ENCODE results near the gene NPAS3. TPM values are rescaled to one million over a fixed set of nuclear protein-coding genes. Genes with fewer than 3 reads are reported as not detected.

Gene NPAS3
- total and polyA plus RNA-seq, 4 donors: 0.07 to 0.09 (median 0.08) TPM; not detected in 1

DNA sequence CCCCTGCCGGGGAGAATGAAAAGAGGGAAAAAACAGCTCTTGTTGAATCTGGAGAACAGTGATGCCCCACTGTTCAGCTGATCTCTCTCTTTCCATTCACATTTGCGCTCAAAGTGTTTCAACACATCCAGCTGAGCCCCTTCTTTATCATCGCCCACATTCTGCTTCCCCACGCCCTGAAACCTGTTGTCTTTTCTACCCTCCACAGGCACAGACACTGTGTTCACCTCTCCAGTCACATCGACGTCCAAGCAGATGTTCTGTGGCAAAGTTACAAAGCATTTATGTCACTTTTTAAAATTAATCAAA lies 673.5 kb downstream of the NPAS3 start:
- no peak for DNase-seq (ENCODE audit: low spot score)
- 62% methylated on average over 6 of the region's 6 CpGs for WGBS
- Histone ChIP-seq H3K9me3 (ENCODE audit: control insufficient read depth in 4 of 4, low read length in 3 of 4) (no peaks in the 10 kb centered on the region), H3K9ac (ENCODE audit: low read depth in 1 of 2, low read length in 2 of 2) (no peak overlapping the region), H3K4me1 (ENCODE audit: control insufficient read depth in 4 of 4, insufficient read depth in 4 of 4, low read length in 3 of 4) (no peaks in the 10 kb centered on the region), H3K27me3 (ENCODE audit: control insufficient read depth in 4 of 4, insufficient read depth in 4 of 4, low read length in 3 of 4) (no peaks in the 10 kb centered on the region), H3K36me3 (ENCODE audit: control insufficient read depth in 4 of 4, insufficient read depth in 3 of 4, low read depth in 1 of 4, low read length in 3 of 4) (no peaks in the 10 kb centered on the region), H3K4me3 (ENCODE audit: low read depth in 1 of 3, low read length in 3 of 3) (no peak overlapping the region), H3K27ac (ENCODE audit: low read depth in 1 of 2, low read length in 2 of 2) (no peak overlapping the region)
- no peak for TF ChIP-seq HNF4G (IDR thresholded peaks at IDR 0.05)
- no peak for TF ChIP-seq EGR1 (IDR thresholded peaks at IDR 0.05; ENCODE audit: low read depth in 2 of 2)
- TF ChIP-seq SP1 (IDR thresholded peaks at IDR 0.05): no peak
- TF ChIP-seq RAD21 (IDR thresholded peaks at IDR 0.05): no peak
- TF ChIP-seq HNF4A (conservative IDR thresholded peaks at IDR 0.05): no peak
- no peak for TF ChIP-seq GABPA (IDR thresholded peaks at IDR 0.05 in 1 of 2, conservative IDR thresholded peaks at IDR 0.05 in 1 of 2)
- TF ChIP-seq TAF1 (conservative IDR thresholded peaks at IDR 0.05): no peak
- no peak for TF ChIP-seq FOXA1 (IDR thresholded peaks at IDR 0.05)
- TF ChIP-seq JUND (IDR thresholded peaks at IDR 0.05): no peak
- no peak for TF ChIP-seq ATF3 (IDR thresholded peaks at IDR 0.05)
- no peak for TF ChIP-seq NR2F2 (IDR thresholded peaks at IDR 0.05)
- no peak for TF ChIP-seq MAX (IDR thresholded peaks at IDR 0.05)
- no peak for TF ChIP-seq RXRA (IDR thresholded peaks at IDR 0.05)
- TF ChIP-seq FOXA2 (IDR thresholded peaks at IDR 0.05): no peak
- no peak for TF ChIP-seq YY1 (IDR thresholded peaks at IDR 0.05)
- no peak for TF ChIP-seq CTCF (IDR thresholded peaks at IDR 0.05; ENCODE audit: low read depth, low read length, missing input control)
- TF ChIP-seq, protein P1, sequence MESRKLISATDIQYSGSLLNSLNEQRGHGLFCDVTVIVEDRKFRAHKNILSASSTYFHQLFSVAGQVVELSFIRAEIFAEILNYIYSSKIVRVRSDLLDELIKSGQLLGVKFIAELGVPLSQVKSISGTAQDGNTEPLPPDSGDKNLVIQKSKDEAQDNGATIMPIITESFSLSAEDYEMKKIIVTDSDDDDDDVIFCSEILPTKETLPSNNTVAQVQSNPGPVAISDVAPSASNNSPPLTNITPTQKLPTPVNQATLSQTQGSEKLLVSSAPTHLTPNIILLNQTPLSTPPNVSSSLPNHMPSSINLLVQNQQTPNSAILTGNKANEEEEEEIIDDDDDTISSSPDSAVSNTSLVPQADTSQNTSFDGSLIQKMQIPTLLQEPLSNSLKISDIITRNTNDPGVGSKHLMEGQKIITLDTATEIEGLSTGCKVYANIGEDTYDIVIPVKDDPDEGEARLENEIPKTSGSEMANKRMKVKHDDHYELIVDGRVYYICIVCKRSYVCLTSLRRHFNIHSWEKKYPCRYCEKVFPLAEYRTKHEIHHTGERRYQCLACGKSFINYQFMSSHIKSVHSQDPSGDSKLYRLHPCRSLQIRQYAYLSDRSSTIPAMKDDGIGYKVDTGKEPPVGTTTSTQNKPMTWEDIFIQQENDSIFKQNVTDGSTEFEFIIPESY (IDR thresholded peaks at IDR 0.05): no peak
- TF ChIP-seq, protein P2, sequence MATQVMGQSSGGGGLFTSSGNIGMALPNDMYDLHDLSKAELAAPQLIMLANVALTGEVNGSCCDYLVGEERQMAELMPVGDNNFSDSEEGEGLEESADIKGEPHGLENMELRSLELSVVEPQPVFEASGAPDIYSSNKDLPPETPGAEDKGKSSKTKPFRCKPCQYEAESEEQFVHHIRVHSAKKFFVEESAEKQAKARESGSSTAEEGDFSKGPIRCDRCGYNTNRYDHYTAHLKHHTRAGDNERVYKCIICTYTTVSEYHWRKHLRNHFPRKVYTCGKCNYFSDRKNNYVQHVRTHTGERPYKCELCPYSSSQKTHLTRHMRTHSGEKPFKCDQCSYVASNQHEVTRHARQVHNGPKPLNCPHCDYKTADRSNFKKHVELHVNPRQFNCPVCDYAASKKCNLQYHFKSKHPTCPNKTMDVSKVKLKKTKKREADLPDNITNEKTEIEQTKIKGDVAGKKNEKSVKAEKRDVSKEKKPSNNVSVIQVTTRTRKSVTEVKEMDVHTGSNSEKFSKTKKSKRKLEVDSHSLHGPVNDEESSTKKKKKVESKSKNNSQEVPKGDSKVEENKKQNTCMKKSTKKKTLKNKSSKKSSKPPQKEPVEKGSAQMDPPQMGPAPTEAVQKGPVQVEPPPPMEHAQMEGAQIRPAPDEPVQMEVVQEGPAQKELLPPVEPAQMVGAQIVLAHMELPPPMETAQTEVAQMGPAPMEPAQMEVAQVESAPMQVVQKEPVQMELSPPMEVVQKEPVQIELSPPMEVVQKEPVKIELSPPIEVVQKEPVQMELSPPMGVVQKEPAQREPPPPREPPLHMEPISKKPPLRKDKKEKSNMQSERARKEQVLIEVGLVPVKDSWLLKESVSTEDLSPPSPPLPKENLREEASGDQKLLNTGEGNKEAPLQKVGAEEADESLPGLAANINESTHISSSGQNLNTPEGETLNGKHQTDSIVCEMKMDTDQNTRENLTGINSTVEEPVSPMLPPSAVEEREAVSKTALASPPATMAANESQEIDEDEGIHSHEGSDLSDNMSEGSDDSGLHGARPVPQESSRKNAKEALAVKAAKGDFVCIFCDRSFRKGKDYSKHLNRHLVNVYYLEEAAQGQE (IDR thresholded peaks at IDR 0.05): no peak

- no peak overlapping the region for H3K9ac ChIP-seq (ENCODE audit: low read depth in 1 of 2, low read length in 2 of 2)
- DNase-seq (ENCODE audit: low spot score): no peak
- no peaks in the 10 kb centered on the region for H3K4me1 ChIP-seq (ENCODE audit: control insufficient read depth in 4 of 4, insufficient read depth in 4 of 4, low read length in 3 of 4)
- H3K27ac ChIP-seq (ENCODE audit: low read depth in 1 of 2, low read length in 2 of 2): no peak overlapping the region
- H3K36me3 ChIP-seq (ENCODE audit: control insufficient read depth in 4 of 4, insufficient read depth in 3 of 4, low read depth in 1 of 4, low read length in 3 of 4): no peaks in the 10 kb centered on the region
- 70% methylated on average over 3 of the region's 3 CpGs for WGBS
- no peaks in the 10 kb centered on the region for H3K9me3 ChIP-seq (ENCODE audit: control insufficient read depth in 4 of 4, low read length in 3 of 4)
- TF ChIP-seq MAX (IDR thresholded peaks at IDR 0.05) (no peak), SP1 (IDR thresholded peaks at IDR 0.05) (no peak), FOXA1 (IDR thresholded peaks at IDR 0.05) (no peak), RAD21 (IDR thresholded peaks at IDR 0.05) (no peak), HNF4G (IDR thresholded peaks at IDR 0.05) (no peak), NR2F2 (IDR thresholded peaks at IDR 0.05) (no peak), ATF3 (IDR thresholded peaks at IDR 0.05) (no peak), FOXA2 (IDR thresholded peaks at IDR 0.05) (no peak), TAF1 (conservative IDR thresholded peaks at IDR 0.05) (no peak), GABPA (IDR thresholded peaks at IDR 0.05 in 1 of 2, conservative IDR thresholded peaks at IDR 0.05 in 1 of 2) (no peak), YY1 (IDR thresholded peaks at IDR 0.05) (no peak), EGR1 (IDR thresholded peaks at IDR 0.05; ENCODE audit: low read depth in 2 of 2) (no peak), RXRA (IDR thresholded peaks at IDR 0.05) (no peak), HNF4A (conservative IDR thresholded peaks at IDR 0.05) (no peak), CTCF (IDR thresholded peaks at IDR 0.05; ENCODE audit: low read depth, low read length, missing input control) (no peak), JUND (IDR thresholded peaks at IDR 0.05) (no peak)
- TF ChIP-seq, protein P1 (IDR thresholded peaks at IDR 0.05): no peak
- no peaks in the 10 kb centered on the region for H3K27me3 ChIP-seq (ENCODE audit: control insufficient read depth in 4 of 4, insufficient read depth in 4 of 4, low read length in 3 of 4)
- no peak overlapping the region for H3K4me3 ChIP-seq (ENCODE audit: low read depth in 1 of 3, low read length in 3 of 3)
Measured at GRCh38 chr14:33617154-33617553, 678.5 kb downstream of the NPAS3 start.

Data from liver (tissue), 9 donors.